Gastrocnemius medialis (tissue), 4 donors: Measurements from ENCODE around the gene IL7R.

Source experiments
- POLR2A ChIP-seq, 2 donors: fragments of 450-650 bp; IDR thresholded peaks; one replicate each; pipeline ENCODE4 v1.6.1; 2017; ENCODE audit warnings: antibody characterized with exemption in 2 of 2, mild to moderate bottlenecking in 2 of 2, moderate library complexity in 2 of 2
- TF ChIP-seq, protein P1 (sequence below), 5 experiments: fragments of 450-650 bp in 3 of 5; fragments of 200-600 bp in 2 of 5; sonication (generic) in 2 of 5; IDR thresholded peaks in 4 of 5; conservative IDR thresholded peaks in 1 of 5; 1 replicate in 4 of 5; 2 replicates in 1 of 5; pipeline ENCODE4 v1.5.1; 2016 to 2019; ENCODE audit warnings: antibody characterized with exemption in 5 of 5, mild to moderate bottlenecking in 3 of 5, moderate library complexity in 3 of 5

DNA sequence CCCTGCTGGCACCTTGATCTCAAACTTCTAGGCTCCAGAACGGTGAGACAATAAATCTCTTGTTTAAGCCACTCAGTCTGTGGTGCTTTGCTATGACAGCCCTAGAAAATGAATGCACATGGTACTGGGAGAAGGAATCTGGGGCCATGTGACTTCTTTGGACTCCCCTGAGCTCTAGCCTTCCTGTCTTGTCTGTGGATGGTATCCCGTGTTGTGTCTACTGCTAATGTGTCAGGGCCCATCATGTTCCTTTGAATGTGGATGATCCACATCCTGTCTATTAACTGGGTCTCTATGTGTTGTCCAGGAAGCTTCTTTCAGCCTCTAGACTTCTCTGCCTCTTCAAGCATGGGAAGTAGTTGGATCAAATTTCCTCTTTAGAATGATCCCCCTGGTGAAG lies 25.1 kb downstream of the IL7R start:
- TF ChIP-seq POLR2A (IDR thresholded peaks at IDR 0.05): no peak
- TF ChIP-seq, protein P1, sequence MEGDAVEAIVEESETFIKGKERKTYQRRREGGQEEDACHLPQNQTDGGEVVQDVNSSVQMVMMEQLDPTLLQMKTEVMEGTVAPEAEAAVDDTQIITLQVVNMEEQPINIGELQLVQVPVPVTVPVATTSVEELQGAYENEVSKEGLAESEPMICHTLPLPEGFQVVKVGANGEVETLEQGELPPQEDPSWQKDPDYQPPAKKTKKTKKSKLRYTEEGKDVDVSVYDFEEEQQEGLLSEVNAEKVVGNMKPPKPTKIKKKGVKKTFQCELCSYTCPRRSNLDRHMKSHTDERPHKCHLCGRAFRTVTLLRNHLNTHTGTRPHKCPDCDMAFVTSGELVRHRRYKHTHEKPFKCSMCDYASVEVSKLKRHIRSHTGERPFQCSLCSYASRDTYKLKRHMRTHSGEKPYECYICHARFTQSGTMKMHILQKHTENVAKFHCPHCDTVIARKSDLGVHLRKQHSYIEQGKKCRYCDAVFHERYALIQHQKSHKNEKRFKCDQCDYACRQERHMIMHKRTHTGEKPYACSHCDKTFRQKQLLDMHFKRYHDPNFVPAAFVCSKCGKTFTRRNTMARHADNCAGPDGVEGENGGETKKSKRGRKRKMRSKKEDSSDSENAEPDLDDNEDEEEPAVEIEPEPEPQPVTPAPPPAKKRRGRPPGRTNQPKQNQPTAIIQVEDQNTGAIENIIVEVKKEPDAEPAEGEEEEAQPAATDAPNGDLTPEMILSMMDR (IDR thresholded peaks at IDR 0.05 in 4 of 5, conservative IDR thresholded peaks at IDR 0.05 in 1 of 5): no peak
